Nucleus accumbens (tissue), 56 donors: Measurements from ENCODE around the gene LYST.
"Not testable (repeated sequence)": the region's sequence is repeated elsewhere in the genome, so short reads cannot be mapped to it uniquely, and the experiment has no call there.

Experiments used
- DNase-seq, 56 donors: peaks; one replicate each; lab custom pipeline; 2025; lab: John Stamatoyannopoulos, UW

The LYST gene

GRCh38 chr1:235859789-235860188, 6.9 kb downstream of the LYST start:
- no peak for DNase-seq

- DNase-seq, result no peak
These were observed 7.9 kb downstream of the LYST start for GRCh38 chr1:235858766-235859165.

- no peak for DNase-seq
These were observed 8.9 kb downstream of the LYST start for GRCh38 chr1:235857756-235858155.

- no peak for DNase-seq
These were observed 10.8 kb downstream of the LYST start for GRCh38 chr1:235855811-235856429.

- no peak for DNase-seq
These were observed 12.4 kb downstream of the LYST start for GRCh38 chr1:235854347-235854746.

- DNase-seq, result no peak
These were observed 13.1 kb downstream of the LYST start for GRCh38 chr1:235853653-235854052.

- no peak for DNase-seq
These were observed 13.8 kb downstream of the LYST start for GRCh38 chr1:235852887-235853286.

- DNase-seq, result no peak
These were observed 14.8 kb downstream of the LYST start for GRCh38 chr1:235851939-235852338.

GRCh38 chr1:235848251-235848650, 18.5 kb downstream of the LYST start:
- not testable (repeated sequence) for DNase-seq

- DNase-seq, result not testable (repeated sequence)
These were observed 21.0 kb downstream of the LYST start for GRCh38 chr1:235845656-235846107.

- no peak for DNase-seq
These were observed 21.9 kb downstream of the LYST start for GRCh38 chr1:235844776-235845175.

GRCh38 chr1:235843461-235843961, 23.2 kb downstream of the LYST start:
- DNase-seq, result no peak

GRCh38 chr1:235841938-235842545, 24.7 kb downstream of the LYST start:
- DNase-seq, result no peak

- no peak for DNase-seq
These were observed 28.7 kb downstream of the LYST start for GRCh38 chr1:235838021-235838420.

GRCh38 chr1:235835226-235835625, 31.5 kb downstream of the LYST start:
- peak in 3 of 56 donors; percentile 1 to 12 (median 4) for DNase-seq

GRCh38 chr1:235834620-235835019, 32.1 kb downstream of the LYST start:
- DNase-seq, result no peak

GRCh38 chr1:235832011-235832410, 34.7 kb downstream of the LYST start:
- no peak for DNase-seq

GRCh38 chr1:235831148-235831547, 35.6 kb downstream of the LYST start:
- peak in 8 of 56 donors; percentile 2 to 20 (median 7) for DNase-seq

GRCh38 chr1:235826102-235826854, 40.4 kb downstream of the LYST start:
- DNase-seq, result no peak

- DNase-seq, result no peak
These were observed 41.5 kb downstream of the LYST start for GRCh38 chr1:235825229-235825628.

GRCh38 chr1:235823684-235824083, 43.0 kb downstream of the LYST start:
- DNase-seq, result no peak
